Adipose tissue (tissue), 3 donors: ENCODE data around the gene PLA2G2F. TPM values are rescaled to one million over a fixed set of nuclear protein-coding genes. Genes with fewer than 3 reads are reported as not detected.

Experiments
- H3K27ac ChIP-seq: one replicate; pipeline ENCODE4 v1.5.1; 2013; ENCODE audit warnings: low read depth, low read length
- WGBS, 3 donors: extraction: QIAGEN DNeasy Blood & Tissue Kit; methylation state at CpG; one replicate each; pipeline ENCODE4 v1.1.7; 2013; 5-methylcytosine and 5-hydroxymethylcytosine counted together
- polyA plus RNA-seq, 3 donors: library from polyadenylated mRNA; stranded (reverse); fragments of 200-250 nt; gene quantifications; one replicate each; pipeline ENCODE4 v1.2.3, GENCODE V29; 2013
- donor health status: healthy with polysubstance abuse.
- donor health status: Bipolar disorder and iron deficiency.
- donor health status: healthy.

PLA2G2F gene
- polyA plus RNA-seq, 3 donors = not detected

- 71 to 75% (median 75%) methylated on average over 13 of the region's 13 CpGs for WGBS, 3 donors
These were observed 44.6 kb downstream of the PLA2G2F start for GRCh38 chr1:20183616-20184271.

GRCh38 chr1:20184481-20184900, 45.4 kb downstream of the PLA2G2F start:
- WGBS, 3 donors = 57 to 58% (median 58%) methylated on average over 6 of the region's 6 CpGs
- no peak overlapping the region for H3K27ac ChIP-seq

More at GRCh38 chr1:20183616-20184271, 44.6 kb downstream of the PLA2G2F start:
- H3K27ac ChIP-seq = no peak overlapping the region

GRCh38 chr1:20184997-20185833, 46.1 kb downstream of the PLA2G2F start:
- no peak overlapping the region for H3K27ac ChIP-seq

GRCh38 chr1:20185834-20186782, 47.0 kb downstream of the PLA2G2F start, which contains the start of the genes PLA2G2C and UBXN10:
TSS of gene PLA2G2C (minus strand) at chr1:20186518. CDS start at chr1:20177363, 9,155 bp downstream.
TSS of gene UBXN10 (plus strand) at chr1:20186096. CDS start at chr1:20190562, 4,466 bp downstream.
- H3K27ac ChIP-seq = no peak within 1 kb of the TSS
- 1 to 3% (median 2%) methylated on average over 37 to 52 of the region's 52 CpGs for WGBS, 3 donors

More at GRCh38 chr1:20184997-20185833, 46.1 kb downstream of the PLA2G2F start:
- WGBS, 3 donors = 50 to 55% (median 55%) methylated on average over 17 of the region's 17 CpGs

DNA sequence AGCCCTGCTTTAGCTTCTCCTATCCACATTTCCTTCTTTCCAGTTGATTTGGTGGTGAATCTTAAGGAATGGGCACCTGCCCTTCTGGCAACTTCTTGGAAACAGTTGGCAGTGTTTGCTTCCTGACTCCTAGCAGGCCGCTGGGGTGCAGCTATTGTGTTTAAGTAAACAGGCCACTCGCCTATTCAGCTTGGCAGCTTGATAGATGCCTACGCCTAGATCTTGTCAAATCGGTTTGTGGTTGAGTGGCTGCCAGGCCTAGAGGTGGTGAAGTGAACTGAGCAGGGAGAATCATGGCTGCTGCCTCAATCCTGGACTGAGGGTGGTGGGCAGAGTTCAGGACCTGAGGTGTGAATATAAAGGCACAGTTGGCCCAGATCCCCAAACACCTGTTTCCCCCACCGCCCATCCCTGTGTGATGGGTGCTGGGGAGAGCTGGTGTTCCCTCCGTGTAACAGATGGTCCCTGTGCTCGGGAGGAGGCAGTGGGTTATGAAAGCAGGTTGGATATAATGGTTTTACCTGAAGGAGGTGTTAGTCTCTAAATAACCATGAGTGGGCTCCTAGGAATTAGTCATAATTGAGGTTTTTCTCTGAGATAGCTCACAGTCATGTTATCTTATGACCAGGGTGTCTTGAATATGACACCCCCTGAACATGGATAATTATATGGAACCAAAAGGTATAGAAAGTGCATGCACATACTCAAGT, 48.1 kb downstream of the PLA2G2F start:
- 33 to 67% (median 67%) methylated on average over 7 of the region's 7 CpGs for WGBS, 3 donors
- H3K27ac ChIP-seq = no peak overlapping the region

- no peak overlapping the region for H3K27ac ChIP-seq
These were observed 48.8 kb downstream of the PLA2G2F start for GRCh38 chr1:20187813-20188454.

DNA sequence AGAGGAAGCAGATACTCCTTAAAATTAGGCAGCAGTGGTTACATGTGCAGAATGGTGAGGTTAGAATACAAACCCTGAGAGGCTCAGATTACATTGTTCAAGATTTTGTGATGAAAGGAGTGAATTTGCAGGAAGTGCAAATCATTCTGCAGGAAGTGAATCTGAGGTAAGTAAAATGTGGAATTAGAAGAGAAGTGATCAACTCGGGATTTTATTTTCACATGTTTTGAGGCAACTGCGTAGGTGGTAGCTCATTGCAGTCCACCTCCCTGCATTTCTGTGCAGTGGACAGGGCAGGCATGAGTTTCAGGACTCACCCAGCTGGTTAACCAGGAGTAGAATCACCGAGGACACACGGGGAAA, 49.3 kb downstream of the PLA2G2F start:
- no peak overlapping the region for H3K27ac ChIP-seq
- 58 to 63% (median 61%) methylated on average over 4 of the region's 4 CpGs for WGBS, 3 donors

More at GRCh38 chr1:20187813-20188454, 48.8 kb downstream of the PLA2G2F start:
- 49 to 57% (median 51%) methylated on average over 4 of the region's 4 CpGs for WGBS, 3 donors

DNA sequence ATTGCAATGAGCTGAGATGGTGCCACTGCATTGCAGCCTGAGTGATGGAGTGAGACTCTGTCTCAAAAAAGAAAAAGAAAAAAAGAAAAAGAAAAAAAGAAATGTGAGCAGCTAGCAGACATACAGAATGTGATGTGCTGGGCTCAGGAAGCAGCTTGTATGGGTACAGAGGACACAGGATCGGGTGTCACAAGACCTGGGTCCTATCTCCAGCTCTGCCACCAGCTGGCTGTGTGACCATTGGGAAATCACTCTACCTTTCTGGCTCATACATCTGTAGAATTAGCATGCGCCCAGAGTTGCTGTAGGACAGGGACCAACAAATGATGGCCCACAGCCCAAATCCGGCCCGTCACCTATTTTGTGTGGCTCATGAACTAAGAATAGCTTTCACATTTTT, 50.5 kb downstream of the PLA2G2F start:
- H3K27ac ChIP-seq = no peak overlapping the region
- WGBS, 3 donors = 79 to 92% (median 91%) methylated on average over 4 of the region's 4 CpGs

- H3K27ac ChIP-seq = no peak overlapping the region
- 89 to 91% (median 91%) methylated on average over 19 of the region's 19 CpGs for WGBS, 3 donors
These were observed 51.4 kb downstream of the PLA2G2F start for GRCh38 chr1:20190256-20191160.

- no peak overlapping the region for H3K27ac ChIP-seq
- WGBS, 3 donors = 82 to 88% (median 86%) methylated on average over 12 of the region's 12 CpGs
These were observed 52.2 kb downstream of the PLA2G2F start for GRCh38 chr1:20191266-20191825.

GRCh38 chr1:20192364-20192763, 53.2 kb downstream of the PLA2G2F start:
- H3K27ac ChIP-seq = no peak overlapping the region
- WGBS, 3 donors = 67 to 76% (median 74%) methylated on average over 5 of the region's 5 CpGs

DNA sequence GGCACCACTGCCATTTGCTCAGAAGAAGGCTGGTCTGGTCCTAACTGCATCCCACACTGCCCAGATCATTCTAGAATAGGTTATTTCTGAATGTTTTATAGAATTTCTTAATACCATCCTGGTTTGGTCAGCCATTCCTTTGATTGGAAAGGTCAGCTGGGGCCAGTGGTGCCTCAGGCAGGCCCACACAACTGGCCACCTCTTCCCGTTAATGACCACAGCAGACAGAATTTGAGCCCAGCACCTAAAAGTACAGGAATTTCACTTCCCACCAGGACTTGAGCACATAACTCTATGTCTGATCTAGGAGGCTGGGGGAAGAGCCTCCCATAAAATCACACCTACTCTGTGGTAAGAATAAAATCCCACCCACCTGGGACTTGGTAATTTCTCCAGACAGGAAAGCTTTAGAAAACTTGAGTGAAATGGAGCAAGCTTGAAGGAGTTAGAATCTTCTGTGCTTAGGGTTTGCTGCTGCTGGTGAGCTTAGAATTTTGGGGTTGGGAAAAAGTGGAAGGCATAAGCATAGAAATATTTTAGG, 53.8 kb downstream of the PLA2G2F start:
- no peak overlapping the region for H3K27ac ChIP-seq

DNA sequence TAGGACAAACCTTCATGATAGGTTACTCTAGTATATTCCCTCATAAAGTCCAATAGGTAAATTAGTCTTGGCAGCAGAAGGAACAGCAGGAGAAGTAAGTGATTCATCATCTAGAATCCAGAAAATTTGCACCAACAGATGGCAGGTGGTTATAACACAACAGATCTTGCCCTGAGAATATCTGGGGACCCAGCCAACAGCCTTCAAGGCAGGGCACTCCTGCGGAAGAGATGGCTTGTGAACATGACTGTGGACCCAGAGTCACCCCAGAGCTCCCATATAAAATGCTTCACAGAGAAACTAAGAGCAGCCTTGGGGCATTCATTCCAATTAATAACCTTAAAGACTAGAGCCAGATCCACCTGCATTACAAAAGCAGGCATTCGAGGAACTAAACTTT, 55.1 kb downstream of the PLA2G2F start:
- 85 to 94% (median 92%) methylated on average over 2 of the region's 2 CpGs for WGBS, 3 donors
- no peak overlapping the region for H3K27ac ChIP-seq

More for the DNA sequence above, 53.8 kb downstream of the PLA2G2F start:
- WGBS, 3 donors = 67 to 95% (median 85%) methylated on average over 1 of the region's 1 CpG

- H3K27ac ChIP-seq = no peak overlapping the region
- WGBS, 3 donors = 25 to 37% (median 32%) methylated on average over 15 of the region's 15 CpGs
These were observed 55.8 kb downstream of the PLA2G2F start for GRCh38 chr1:20194757-20195461.

- H3K27ac ChIP-seq = no peak overlapping the region
- WGBS, 3 donors = 53 to 74% (median 73%) methylated on average over 4 of the region's 4 CpGs
These were observed 56.3 kb downstream of the PLA2G2F start for GRCh38 chr1:20195462-20195780.
